ENCODE results near the gene DCC.

Gene DCC

DNA sequence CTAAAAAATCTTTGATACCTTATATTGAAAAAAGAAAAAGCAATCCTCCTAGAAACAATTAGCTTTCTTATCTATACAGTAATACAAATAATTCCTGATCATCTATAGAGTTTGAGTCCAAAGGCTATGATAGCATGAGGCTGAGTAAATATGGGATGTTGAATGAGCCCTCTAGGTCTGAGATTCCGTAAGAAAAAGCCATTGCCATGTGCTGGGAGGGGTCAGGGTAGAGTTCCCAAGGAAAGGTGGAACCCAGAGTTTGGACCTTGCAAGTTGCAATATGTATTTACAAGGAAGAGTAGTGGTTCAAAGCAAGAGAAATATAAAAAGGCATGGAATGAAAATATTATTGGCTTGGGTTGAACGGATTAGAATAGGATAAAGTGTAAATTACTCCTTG, 178.1 kb downstream of the DCC start:
- DNase-seq: no peak

DNA sequence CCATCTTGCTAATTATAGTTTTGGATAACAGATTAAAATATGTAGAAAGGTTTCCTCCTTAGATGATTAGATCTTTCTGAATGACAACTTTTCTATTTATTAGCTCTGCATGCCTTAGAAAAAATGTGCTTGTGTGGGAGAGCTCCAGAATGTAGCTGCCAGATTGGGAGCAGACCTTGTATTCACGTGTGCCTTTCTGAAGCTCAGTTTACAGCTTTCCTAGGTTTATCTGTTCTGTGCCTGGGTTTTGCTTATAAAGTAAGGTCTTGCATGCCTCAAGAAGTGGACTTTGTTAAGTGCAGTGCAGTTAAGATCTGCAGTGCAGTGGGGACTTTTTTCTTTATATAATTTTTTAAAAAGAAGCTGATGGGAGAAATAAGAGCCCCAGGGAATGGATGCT, 179.0 kb downstream of the DCC start:
- no peak for DNase-seq

DNA sequence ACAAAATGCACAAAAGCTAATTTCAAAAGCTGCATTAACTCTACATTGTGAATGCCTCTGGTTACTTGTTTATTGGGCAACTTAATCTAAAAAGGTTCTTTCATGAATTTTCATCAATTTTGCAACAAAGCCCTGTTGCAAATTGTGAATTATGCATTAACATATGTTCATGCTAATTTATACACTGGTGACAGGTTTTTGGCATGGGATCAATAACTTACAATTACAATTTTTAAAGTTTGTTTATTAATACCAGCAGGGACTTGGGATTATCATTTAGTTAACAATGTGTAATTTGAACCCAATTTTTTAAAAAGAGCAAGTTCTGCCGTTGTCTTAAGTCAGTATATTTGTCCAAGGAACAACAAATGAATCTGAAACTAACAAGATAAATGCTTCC, 183.6 kb downstream of the DCC start:
- no peak for DNase-seq

DNA sequence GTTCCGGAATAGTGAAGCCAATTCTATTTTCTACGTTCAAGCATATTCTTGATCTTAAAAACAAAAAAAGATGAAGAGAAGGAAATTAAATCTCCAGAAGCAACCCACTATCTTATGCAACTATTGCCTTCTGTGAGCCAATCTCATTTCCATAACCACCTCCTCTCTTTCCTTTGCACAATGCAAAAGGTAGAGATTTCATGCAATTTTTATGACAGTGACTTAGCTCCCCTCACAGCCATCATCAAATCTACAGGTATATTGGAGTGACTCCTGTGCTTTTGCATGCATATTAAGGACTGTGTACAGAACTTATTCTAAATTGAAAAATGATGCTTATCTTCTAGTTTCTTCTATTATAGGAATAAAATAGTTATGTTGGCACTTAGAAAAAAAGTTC, 191.8 kb downstream of the DCC start:
- DNase-seq: no peak

DNA sequence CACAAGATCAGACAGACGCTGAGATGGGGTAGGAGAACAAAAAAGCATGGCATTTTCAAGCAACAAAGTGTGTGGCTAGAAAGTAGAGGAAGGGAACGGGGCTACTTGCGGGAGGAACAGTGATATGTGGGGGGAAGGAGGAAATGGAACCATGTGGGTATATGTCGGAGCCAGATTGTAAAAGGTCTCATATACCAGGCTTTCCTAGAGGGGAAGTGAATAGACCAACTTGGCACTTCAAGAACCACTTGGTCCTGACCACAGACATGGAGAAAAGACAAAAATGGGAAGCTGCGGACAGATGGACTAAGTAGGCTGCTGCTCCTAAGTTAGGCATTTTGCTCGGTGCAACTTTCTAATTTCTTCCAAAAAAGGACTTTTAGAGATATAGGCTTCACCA, 196.0 kb downstream of the DCC start:
- DNase-seq: no peak

DNA sequence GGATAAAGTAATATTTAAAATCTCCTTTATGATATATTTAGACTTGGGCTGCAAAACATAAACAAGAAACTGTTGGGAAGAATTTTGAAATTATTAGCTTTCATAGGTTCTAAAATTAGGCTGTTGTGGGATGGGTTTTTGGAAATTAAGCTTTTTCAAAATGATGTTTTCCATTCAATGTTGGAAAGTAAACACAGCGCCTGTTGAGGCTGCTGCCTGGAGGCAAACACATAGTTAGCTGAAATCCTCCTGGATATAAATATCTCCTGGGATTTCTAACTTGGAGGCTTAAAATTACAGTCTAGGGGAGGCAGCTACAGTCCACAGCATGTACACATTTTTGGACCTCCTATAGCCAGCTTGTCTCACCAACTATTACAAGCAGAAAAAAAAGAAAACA, 197.3 kb downstream of the DCC start:
- no peak for DNase-seq

DNA sequence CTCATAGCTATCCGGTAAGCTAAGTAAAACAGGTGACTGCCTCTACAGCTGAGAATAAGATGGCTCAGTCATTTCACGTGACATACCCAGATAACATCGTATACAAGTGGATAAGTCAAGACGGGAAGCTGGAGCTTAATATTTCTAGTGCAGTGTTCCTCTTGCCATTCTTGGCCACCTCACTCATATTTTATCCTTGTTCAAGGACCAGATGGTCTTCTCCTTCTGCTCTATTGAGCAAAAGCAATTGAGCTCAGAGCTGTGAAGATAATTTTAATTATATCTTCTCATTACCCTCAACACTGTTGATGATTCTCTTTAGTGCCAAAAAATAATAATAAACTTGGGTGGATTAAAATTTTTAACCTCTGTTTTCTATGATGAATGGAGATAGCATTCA, 201.1 kb downstream of the DCC start:
- no peak for DNase-seq

DNA sequence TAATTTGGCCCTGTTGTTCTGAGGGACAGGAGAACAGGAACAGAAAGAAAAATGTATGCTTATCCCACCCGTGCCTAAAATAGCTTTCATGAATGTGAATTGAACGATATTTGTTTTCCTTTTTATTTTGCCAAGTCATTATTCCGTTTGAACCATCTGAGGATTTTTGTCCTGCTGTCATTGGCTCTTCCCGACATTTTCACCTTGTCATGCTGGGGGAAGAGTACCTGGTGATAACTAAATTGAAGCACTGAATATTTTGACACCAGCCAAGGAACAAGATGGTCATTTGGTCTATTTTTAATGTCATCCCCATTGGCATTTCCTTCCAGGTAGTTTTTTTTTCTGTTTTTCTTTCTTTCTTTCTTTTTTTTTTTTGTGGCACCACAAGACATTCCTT, 204.1 kb downstream of the DCC start:
- DNase-seq: no peak

DNA sequence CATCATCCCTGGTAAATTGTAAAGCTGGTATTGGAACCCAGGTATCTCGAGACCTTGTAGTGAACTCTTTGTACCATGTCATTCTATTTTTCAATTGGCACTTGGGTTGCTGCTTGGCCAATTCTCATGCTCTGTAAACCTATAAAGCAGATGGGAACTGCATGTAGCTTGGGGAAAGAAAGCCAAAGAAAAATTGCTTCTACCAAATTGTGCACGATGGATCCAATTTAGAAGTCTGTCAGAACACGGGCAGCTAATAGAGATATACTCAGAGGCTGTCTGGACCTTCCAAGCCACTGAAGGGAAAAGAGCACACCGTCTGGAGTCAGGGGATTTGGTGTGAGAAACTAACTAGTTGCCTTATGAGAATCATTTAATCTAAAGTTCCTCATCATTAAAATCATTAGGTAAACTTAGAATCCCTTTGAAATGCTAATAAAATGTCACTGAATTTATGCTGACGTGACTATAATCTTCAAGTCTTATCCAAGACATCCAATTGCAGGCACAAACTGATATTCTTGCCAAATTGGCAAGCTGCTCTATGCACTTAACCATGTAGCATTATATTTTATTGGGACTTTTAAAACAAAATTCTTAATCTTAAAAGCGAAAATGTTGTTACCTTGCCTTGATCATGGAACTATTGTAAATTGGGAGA, 206.8 kb downstream of the DCC start:
- DNase-seq: no peak

DNA sequence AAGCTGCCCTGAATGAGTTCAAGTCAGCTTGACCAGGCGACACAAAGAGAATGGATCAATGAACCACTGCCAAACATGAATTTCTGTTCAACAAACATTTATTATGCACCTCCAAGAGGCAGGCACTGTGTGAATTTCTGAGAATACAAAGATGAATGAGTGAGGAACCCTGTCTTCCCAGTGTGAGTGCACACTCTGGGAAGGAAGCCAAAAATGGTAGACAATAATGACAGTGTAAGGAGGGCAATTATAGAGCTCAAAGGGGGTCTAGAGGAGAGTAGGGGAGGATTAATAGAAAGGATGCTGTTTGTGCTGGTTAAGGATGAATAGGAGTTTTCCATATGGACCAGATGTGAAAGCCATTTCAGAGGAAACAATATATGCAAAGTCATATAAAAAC, 213.4 kb downstream of the DCC start:
- DNase-seq: no peak

DNA sequence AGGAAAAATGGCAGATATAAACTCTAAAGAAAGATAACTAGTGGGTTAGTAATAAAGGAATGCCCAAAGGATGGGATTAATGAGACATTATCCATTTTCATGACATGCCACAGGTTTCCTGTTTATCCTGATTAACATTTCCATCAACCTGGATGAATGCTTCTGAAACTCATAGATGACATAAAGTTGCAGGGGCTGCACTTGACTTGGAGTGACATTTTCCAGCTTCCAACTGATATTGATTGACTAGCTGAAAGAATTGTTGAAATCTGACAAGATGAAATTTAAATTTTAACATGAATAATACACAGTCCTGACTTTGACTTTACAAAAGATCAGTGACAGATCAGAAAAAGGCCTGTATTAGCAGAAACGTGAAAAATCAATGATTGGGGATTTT, 214.2 kb downstream of the DCC start:
- no peak for DNase-seq

DNA sequence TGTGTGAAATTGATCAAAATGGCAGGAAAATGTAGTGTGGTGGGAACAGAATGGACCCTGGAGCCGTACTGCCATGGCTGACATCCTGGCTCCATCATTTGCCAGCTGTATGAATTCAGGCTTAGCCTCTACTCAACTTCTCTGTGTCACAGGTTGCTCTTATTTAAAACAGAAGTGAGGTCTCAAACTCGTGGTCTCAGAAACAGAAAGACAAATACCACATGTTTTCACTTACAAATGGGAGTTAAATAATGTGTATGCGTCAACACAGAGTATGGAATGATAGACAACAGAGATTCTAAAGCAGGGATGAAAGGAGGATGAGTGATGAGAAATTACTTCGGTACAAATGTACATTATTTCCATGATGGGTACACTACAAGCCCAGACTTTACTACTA, 227.4 kb downstream of the DCC start:
- DNase-seq: no peak

DNA sequence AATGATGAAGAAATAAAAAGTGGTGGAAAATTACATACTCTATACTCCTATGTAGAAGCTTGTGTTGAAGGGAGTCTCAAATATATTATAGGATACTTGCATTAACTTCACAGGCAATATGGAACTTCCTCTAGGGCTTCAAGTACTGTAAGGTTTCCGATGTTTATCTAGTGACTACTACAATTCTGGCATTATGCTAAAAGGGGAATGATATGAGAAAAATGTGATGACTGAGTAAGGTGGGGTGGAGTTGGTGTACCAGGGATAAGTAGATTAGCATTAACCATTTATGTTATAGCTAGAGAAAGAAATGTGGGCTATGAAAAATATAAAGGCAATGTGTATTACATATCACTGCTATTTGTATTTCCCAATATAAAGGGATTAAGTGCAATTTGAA, 229.5 kb downstream of the DCC start:
- DNase-seq: no peak

DNA sequence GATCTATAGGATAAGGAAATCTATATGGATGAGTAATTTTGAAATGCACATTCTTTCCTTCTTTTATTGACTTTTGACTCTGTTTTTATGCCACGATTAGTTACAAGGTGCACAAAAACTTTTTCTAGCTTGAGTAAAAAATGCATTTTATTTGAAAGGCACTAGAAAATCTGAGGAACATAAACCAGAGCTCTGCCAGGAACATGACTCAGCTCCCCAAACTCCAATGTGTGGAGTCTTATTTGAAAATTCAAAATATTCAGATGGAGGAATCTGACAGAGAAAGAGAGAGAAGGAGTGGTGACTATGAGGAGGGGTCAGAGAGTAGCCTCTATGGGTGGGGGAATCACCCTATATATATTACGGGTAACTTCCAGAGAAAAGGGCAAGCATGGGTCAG, 231.0 kb downstream of the DCC start:
- no peak for DNase-seq

DNA sequence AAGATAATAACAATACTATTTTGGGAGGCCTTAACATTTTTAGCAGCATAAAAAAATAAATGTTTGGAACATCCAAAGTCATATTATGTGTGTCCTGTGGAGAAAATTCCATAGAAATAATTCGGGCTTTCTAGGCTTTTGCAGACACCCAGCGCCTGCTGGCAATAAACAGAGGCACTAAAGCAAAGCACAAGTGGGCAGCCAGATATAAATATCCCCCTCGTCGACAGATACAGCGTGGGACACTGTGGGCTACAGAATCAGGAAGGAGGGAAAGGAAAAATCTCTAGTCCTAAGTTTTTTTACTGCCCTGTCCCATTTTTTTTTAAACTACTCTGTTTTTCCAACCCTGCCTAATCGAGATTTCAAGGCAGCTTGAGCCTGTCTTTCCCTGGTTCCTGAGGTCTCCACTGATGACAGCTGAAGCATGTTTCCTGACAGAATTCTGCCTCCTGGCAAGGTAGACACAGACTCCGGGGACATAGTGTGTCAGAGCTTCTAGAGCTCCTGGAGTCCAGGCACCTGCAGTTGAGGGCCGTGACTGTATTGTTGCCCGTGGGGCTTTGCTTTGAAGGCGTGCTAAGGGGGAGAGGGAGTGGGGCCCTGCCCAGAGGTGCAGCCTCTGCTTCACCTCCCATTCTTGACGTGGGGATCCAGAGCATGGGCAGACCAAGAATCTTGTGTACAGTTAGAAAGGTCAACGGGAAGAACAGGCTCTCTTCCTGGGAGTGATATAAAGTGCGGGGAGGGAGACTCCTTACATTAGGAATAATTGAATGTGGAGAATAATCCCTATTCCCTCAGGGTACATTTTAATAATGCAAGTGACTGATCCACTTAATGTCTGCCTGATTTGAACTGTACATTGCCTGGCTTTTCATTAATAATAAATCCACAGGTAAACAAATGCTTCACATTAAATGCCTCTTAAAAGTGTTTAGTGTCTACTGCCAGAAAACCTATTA, 232.3 kb downstream of the DCC start:
- DNase-seq: no peak

DNA sequence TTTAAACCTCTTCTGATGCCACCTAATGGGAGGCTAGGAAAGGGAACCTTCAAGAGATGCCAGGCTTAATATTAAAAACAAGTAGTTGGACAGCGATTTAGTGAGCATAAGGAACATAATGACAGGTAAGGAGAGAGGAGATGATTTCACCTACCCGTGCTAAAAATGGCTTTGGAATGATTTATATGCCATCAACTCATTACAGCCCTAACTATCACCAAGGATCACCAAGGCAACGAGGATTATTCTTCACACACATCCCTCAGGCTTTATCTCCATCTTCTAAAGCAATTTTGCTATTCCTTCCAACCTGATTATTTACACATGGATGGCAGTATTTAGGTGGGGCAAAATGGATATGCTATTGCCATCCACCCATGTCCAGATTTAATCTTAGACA, 237.8 kb downstream of the DCC start:
- DNase-seq: no peak

DNA sequence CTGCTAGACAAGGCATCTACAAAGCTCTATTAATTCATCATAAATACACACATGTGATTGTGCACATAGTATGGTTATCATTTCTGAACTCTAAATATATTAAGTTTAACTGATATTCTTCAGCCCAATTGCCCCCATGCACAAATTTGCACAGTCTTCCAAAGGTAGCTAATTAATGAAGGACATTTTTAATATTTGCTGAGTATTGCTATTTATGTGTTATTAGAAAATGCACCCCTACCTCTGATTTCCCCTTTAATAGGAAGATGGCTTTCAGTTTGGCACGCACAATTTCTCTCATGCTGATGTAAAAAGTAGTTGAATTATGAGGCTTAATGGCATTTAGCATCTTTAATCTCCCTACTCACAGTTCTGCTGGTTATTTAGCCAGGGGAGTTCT, 242.1 kb downstream of the DCC start:
- DNase-seq: no peak

DNA sequence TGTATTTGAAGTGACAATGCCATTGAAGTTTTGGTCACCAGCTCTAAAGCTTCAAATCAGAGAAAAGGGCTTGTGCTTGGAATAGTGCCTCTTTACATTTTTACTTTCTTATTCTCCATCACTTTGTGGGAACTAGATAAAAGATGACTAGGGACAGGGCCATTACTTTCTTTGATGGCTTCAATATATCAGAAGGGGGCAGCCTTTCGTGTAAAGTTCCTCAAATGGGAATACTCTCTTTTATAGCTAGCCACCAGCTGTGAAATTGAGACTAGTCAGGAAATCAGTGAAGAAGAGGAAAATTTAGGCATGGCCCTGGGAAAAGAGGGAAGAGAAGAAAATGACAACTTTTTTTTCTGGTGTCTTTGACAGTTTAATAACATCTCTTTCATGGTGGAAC, 242.5 kb downstream of the DCC start:
- DNase-seq: no peak

DNA sequence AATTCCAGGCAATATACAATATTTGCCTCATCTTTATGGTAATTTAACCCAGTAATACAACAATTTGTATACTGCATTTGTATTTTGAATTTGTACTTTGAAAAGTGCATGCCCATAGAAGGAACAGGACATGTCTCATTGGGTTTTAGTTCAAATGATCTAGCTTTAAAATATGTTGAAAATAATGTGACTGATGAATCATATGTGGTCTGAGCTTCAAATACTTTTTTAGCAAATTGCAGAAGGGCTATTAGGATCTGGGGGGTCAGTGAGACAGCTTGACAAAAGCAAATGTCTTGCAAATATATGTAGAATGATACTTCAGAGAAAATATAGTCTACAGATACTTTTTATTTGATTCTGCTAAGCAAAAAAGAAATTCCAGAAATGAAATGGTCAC, 248.9 kb downstream of the DCC start:
- no peak for DNase-seq

DNA sequence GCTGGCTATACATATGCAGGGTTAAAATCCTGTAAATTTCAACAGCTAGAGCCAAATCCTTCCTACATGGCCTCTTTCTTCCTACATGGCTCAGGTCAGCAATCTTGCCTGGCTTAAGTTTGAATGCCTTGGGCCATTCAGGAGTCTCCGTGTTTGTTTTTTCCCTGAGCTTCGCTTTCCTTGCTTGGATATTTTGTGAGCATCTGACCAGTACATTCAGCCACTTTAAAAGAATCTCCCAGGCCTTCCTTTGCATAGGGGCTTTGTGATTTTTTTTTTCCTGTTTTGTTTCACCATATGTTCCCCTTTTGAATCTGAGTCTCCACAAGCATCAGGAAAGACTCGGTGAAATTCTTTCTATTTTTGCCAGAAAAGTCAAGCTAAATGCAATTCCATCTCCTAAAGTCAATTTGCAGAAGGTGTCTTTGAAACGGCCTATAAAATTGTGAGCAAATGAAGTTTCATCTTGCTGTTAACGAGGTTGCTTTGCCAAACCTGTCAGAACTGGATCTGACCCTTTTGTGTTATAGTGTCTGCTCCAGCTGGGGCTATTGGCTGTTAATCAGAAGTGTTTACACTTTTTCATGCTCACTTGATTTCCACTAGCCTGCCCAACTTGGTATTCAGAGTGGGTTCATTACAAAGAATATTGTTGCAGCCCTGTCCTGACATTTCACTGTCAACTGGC, 256.9 kb downstream of the DCC start:
- DNase-seq: no peak

DNA sequence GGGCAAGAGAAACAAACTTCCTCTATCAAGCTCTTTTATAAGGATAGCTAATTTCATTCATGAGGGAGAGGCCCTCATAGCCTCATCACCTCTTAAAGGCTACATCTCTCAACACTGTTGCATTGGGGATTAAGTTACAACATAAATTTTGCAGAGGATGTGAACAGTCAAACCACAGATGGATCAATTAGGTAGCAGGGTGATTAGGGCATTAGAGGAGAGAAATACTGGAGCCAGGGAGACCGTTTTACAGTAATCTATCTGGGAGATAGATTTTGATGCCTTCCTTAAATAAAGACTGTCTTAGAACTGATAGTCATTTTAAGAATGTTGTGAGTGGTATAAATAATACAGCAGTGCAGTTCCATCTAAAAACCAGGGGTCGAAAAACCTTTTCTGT, 258.9 kb downstream of the DCC start:
- DNase-seq: no peak

DNA sequence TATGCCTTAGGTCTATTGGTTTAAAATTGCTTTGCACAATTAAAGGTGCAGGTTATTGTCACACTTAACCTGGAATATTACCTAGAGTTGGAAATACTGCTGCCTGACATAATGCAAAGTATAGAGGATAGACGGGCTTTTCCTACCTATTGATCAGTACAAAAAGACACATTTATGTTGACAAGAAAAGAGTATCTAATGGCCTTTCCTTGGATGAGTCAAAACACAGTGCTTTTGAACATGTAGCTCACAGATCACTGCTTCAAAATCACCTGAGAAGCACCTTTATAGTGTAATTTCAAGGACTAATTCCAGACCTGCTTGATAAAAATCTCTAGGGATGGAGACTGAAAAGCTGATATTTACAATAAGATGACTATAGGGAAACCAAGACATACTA, 262.8 kb downstream of the DCC start:
- DNase-seq: no peak

DNA sequence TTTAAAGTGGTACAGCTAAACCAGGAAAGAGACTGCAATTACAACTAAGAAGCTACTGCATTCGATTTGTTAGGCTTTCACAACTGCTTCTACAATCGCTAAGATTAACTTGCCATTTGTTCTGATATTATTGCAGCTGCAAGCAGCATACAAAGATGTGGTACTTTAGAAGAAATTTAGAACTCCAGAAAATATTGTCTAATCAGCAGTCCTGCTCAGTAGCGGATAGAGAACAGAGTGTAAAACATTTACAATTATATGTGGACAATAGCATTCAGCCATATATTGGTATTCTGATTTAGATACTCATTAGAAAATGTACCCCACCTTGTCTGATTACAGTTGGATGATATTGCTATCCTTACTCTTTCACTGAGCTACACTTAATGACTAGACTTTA, 265.3 kb downstream of the DCC start:
- DNase-seq: no peak

DNA sequence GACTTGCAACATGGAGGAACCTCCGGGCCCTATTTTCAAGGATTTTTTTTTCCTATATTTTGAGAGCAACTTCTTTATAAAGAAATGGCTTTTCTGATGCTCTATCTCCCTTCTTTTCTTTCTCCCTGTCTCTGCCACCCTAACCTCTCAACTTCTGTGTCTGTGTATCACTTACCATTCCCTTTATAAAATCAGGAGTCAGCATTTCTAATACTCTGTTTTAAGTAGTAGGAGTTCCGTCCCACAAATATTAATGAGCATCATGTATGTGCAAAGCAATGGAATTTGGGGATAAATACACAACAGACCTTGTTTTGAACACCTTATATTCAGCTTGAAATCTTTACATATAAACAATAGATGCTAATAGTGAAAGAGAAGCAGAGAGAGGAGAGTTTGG, 268.0 kb downstream of the DCC start:
- DNase-seq: no peak

All from NCI-H2171 (cell line).